Measurements from ENCODE around the gene DHCR24. TPM values are rescaled to one million over a fixed set of nuclear protein-coding genes. Genes with fewer than 3 reads are reported as not detected.

DHCR24 gene
- polyA plus RNA-seq, 1 experiment: 60.5 TPM

- H3K4me3 ChIP-seq (ENCODE audit: low read depth, low read length): no peak overlapping the region
- POLR2A ChIA-PET: interaction anchor here (1.1 kb wide), 1 partner anchor 12 kb away, joined by 4 read pairs; the partner anchor contains the start of gene DHCR24
- TF ChIP-seq CTCF (IDR thresholded peaks at IDR 0.05; ENCODE audit: low read depth, low read length): no peak
- CTCF ChIA-PET: interaction anchor here (1.8 to 4.0 kb wide), 2 partner anchors 70 to 147 kb away, joined by 6 to 20 read pairs; no protein-coding TSS in a partner anchor
- H3K27me3 ChIP-seq (ENCODE audit: control insufficient read depth, insufficient read depth, low read length): no peaks in the 10 kb centered on the region
- no peak overlapping the region for H3K27ac ChIP-seq (ENCODE audit: low read depth, low read length)
- DNase-seq (ENCODE audit: low read depth, low spot score): no peak
- H3K9me3 ChIP-seq (ENCODE audit: control insufficient read depth, insufficient read depth, low read length): no peaks in the 10 kb centered on the region
Measured at GRCh38 chr1:54875000-54875399, 12.0 kb downstream of the DHCR24 start.

DNA sequence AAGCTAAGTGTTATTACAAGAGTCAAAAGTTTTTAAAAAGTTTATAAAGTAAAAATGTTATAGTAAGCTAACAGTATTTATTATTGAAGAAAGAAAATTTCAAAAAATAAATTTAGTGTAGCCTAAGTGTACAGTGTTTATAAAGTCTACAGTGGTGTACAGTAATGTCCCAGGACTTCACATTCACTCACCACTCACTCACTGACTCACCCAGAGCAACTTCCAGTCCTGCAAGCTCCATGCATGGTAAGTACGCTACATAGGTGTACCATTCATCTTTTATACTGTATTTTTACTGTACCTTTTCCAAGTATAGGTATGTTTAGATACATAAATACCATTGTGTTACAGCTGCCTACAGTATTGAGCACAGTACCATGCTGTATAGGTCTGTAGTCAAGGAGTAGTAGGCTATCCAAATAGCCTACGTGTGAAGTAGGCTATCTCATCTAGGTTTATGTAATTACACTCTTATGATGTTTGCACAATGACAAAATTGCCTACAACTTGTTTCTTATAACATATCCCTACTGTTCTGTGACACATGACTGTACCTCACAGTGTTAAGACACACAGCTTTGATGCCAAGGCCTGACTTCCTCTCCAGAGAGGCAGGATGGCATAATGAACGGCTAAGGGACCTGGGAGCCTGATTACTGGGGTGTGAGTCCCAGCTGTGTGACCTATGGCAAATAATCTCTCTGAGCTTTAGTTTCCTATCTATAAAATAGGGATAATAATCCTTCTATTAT is 12.7 kb downstream of the DHCR24 start:
- H3K9me3 ChIP-seq (ENCODE audit: control insufficient read depth, insufficient read depth, low read length): no peaks in the 10 kb centered on the region
- DNase-seq (ENCODE audit: low read depth, low spot score): no peak
- no peaks in the 10 kb centered on the region for H3K27me3 ChIP-seq (ENCODE audit: control insufficient read depth, insufficient read depth, low read length)
- H3K4me3 ChIP-seq (ENCODE audit: low read depth, low read length): no peak overlapping the region
- ChIA-PET POLR2A (interaction anchor here (1.1 kb wide), 1 partner anchor 13 kb away, joined by 4 read pairs; the partner anchor contains the start of gene DHCR24), CTCF (interaction anchor here (0.7 to 4.0 kb wide), 5 partner anchors 9 to 148 kb away, joined by 3 to 20 read pairs (median 6); no protein-coding TSS in a partner anchor)
- no peak overlapping the region for H3K27ac ChIP-seq (ENCODE audit: low read depth, low read length)
- no peak for TF ChIP-seq CTCF (IDR thresholded peaks at IDR 0.05; ENCODE audit: low read depth, low read length)

- CTCF ChIA-PET: interaction anchor here (1.3 to 4.0 kb wide), 2 partner anchors 21 to 73 kb away, joined by 3 to 20 read pairs; no protein-coding TSS in a partner anchor
- POLR2A ChIA-PET: interaction anchor here (1.5 kb wide), 1 partner anchor 15 kb away, joined by 3 read pairs; the partner anchor contains the start of gene DHCR24
- Histone ChIP-seq H3K27me3 (ENCODE audit: control insufficient read depth, insufficient read depth, low read length) (no peaks in the 10 kb centered on the region), H3K27ac (ENCODE audit: low read depth, low read length) (no peak overlapping the region), H3K9me3 (ENCODE audit: control insufficient read depth, insufficient read depth, low read length) (no peaks in the 10 kb centered on the region), H3K4me3 (ENCODE audit: low read depth, low read length) (no peak overlapping the region)
- no peak for TF ChIP-seq CTCF (IDR thresholded peaks at IDR 0.05; ENCODE audit: low read depth, low read length)
- no peak for DNase-seq (ENCODE audit: low read depth, low spot score)
Measured at GRCh38 chr1:54872036-54872331, 15.0 kb downstream of the DHCR24 start.

DNA sequence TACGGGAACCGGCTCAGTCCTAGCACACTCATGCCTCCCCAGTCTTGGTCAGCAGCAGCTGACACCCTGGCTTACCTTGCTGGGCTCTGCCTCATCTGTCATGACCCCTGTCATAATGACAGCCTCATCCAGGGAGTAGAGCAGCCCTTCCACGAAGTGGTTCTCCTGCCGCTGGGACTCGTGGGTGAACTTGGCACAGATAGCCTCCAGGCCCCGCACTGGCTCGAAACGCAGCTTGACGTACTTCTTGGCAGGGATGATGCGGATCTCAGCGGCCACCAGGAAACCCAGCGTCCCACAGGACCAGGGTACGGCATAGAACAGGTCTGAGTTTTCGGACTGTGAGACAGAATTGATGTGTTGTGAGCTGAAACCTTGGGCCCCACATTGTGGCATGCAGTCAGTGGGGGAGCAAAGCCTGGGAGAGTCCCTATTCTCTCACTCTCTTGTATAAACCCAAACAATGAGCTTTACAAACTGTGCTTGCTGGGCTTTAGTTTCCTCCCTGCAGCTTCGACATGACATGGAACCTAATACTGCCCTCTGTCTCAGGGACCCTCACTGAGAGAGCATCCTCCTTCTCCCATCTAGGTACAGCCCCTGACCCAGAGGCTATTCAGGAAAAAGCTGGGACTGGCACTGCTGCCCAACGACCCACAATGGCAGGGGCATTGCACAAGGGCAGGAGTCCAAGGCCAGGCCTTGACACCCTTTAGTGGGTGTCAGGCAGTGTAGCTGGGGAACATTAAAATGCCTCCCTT is 15.5 kb downstream of the DHCR24 start:
- H3K27me3 ChIP-seq (ENCODE audit: control insufficient read depth, insufficient read depth, low read length): no peaks in the 10 kb centered on the region
- TF ChIP-seq CTCF (IDR thresholded peaks at IDR 0.05; ENCODE audit: low read depth, low read length): no peak
- no peak overlapping the region for H3K4me3 ChIP-seq (ENCODE audit: low read depth, low read length)
- ChIA-PET CTCF (interaction anchor here (1.3 kb wide), 1 partner anchor 20 kb away, joined by 3 read pairs; no protein-coding TSS in a partner anchor), POLR2A (interaction anchor here (1.5 kb wide), 1 partner anchor 15 kb away, joined by 3 read pairs; the partner anchor contains the start of gene DHCR24)
- DNase-seq (ENCODE audit: low read depth, low spot score): no peak
- H3K9me3 ChIP-seq (ENCODE audit: control insufficient read depth, insufficient read depth, low read length): no peaks in the 10 kb centered on the region
- no peak overlapping the region for H3K27ac ChIP-seq (ENCODE audit: low read depth, low read length)

Measured in AG04450 (cell line).